Neural progenitor cell (in vitro differentiated cells): ENCODE data around the gene PTPRK. TPM values are rescaled to one million over a fixed set of nuclear protein-coding genes. Genes with fewer than 3 reads are reported as not detected.

Source experiments
- DNase-seq: peaks from one replicate; pipeline ENCODE4 v3.0.0-alpha.2; 2016; ENCODE audit warnings: low spot score
- H2AFZ ChIP-seq: fragments of 200-600 bp; sonication (generic); replicated peaks from 2 replicates; pipeline ENCODE4 v1.6.1; 2016; ENCODE audit warnings: antibody characterized with exemption
- H3F3A ChIP-seq: fragments of 200-600 bp; sonication (generic); 2 replicates; pipeline ENCODE4 v1.6.1; 2016; ENCODE audit warnings: antibody characterized with exemption, low read depth
- H3K27ac ChIP-seq: fragments of 200-600 bp; sonication (generic); 2 replicates; pipeline ENCODE4 v1.5.1; 2016; ENCODE audit warnings: mild to moderate bottlenecking
- H3K27me3 ChIP-seq: fragments of 200-600 bp; sonication (generic); 2 replicates; pipeline ENCODE4 v1.6.1; 2016; ENCODE audit warnings: mild to moderate bottlenecking, moderate library complexity
- H3K36me3 ChIP-seq: fragments of 200-600 bp; sonication (generic); 2 replicates; pipeline ENCODE4 v1.5.1; 2016
- H3K4me1 ChIP-seq: fragments of 200-600 bp; sonication (generic); 2 replicates; pipeline ENCODE4 v1.6.1; 2016; ENCODE audit warnings: mixed run types
- H3K4me2 ChIP-seq: fragments of 200-600 bp; sonication (generic); 2 replicates; pipeline ENCODE4 v1.6.1; 2016
- H3K4me3 ChIP-seq: fragments of 200-600 bp; sonication (generic); 2 replicates; pipeline ENCODE4 v1.5.1; 2016
- H3K79me2 ChIP-seq: fragments of 200-600 bp; sonication (generic); 2 replicates; pipeline ENCODE4 v1.6.1; 2016; ENCODE audit warnings: low read depth
- H3K9ac ChIP-seq: fragments of 200-600 bp; sonication (generic); 2 replicates; pipeline ENCODE4 v1.6.1; 2016
- H3K9me3 ChIP-seq: fragments of 200-600 bp; sonication (generic); 2 replicates; pipeline ENCODE4 v1.5.1; 2016; ENCODE audit warnings: low read depth
- H4K20me1 ChIP-seq: fragments of 200-600 bp; sonication (generic); 2 replicates; pipeline ENCODE4 v1.6.1; 2016; ENCODE audit warnings: low read depth
- H3K27ac Mint-ChIP-seq: 3 replicates; pipeline ENCODE4 v1.8.0; 2021; ENCODE audit warnings: mixed read lengths
- H3K27me3 Mint-ChIP-seq: 2 replicates; pipeline ENCODE4 v1.8.0; 2022; ENCODE audit warnings: low read depth, mild to moderate bottlenecking, inconsistent platforms, moderate library complexity, mixed read lengths; ENCODE audit not compliant: insufficient read depth
- H3K36me3 Mint-ChIP-seq: 3 replicates; pipeline ENCODE4 v1.8.0; 2021; ENCODE audit warnings: mixed read lengths
- H3K4me1 Mint-ChIP-seq: 3 replicates; pipeline ENCODE4 v1.8.0; 2021; ENCODE audit warnings: mixed read lengths
- H3K4me3 Mint-ChIP-seq: 3 replicates; pipeline ENCODE4 v1.8.0; 2021; ENCODE audit warnings: mild to moderate bottlenecking, moderate library complexity, mixed read lengths
- H3K9me3 Mint-ChIP-seq: 3 replicates; pipeline ENCODE4 v1.8.0; 2020; ENCODE audit warnings: mixed read lengths
- CTCF ChIP-seq: fragments of 200-600 bp; sonication (generic); IDR thresholded peaks from 2 replicates; pipeline ENCODE4 v1.5.1; 2017; ENCODE audit warnings: antibody characterized with exemption, mild to moderate bottlenecking
- EZH2 ChIP-seq: fragments of 200-600 bp; sonication (generic); IDR thresholded peaks from 2 replicates; pipeline ENCODE4 v1.6.1; 2017; ENCODE audit warnings: antibody characterized with exemption, mild to moderate bottlenecking, moderate library complexity
- EZH2phosphoT487 ChIP-seq: fragments of 200-600 bp; sonication (generic); IDR thresholded peaks from 2 replicates; pipeline ENCODE4 v1.6.1; 2017; ENCODE audit warnings: antibody characterized with exemption
- total RNA-seq: library from RNA; depleted of rRNA; stranded (reverse); fragments of >200 nt; gene quantifications from 2 replicates; pipeline ENCODE4 v1.2.3, GENCODE V29; 2015; ENCODE audit warnings: low replicate concordance

PTPRK gene
- total RNA-seq, 1 donor from 2014 or later, result 35.0 TPM

GRCh38 chr6:128007658-128008057, 512.7 kb downstream of the PTPRK start:
- TF ChIP-seq EZH2, result no peak
- Histone ChIP-seq H3K27me3 (no peaks in the 10 kb centered on the region), H3F3A (no peaks in the 10 kb centered on the region), H3K4me3 (no peak overlapping the region), H2AFZ (no peak overlapping the region), H3K4me2 (no peak overlapping the region), H3K9me3 (no peaks in the 10 kb centered on the region), H3K4me1 (no peaks in the 10 kb centered on the region), H4K20me1 (no peaks in the 10 kb centered on the region), H3K27ac (no peak overlapping the region), H3K79me2 (no peaks in the 10 kb centered on the region), H3K9ac (no peak overlapping the region), H3K36me3 (no peaks in the 10 kb centered on the region)
- Mint-ChIP-seq H3K27ac (no peak overlapping the region), H3K36me3 (no peaks in the 10 kb centered on the region), H3K4me3 (no peak overlapping the region), H3K27me3 (no peaks in the 10 kb centered on the region), H3K9me3 (no peaks in the 10 kb centered on the region), H3K4me1 (no peaks in the 10 kb centered on the region)
- no peak for DNase-seq

GRCh38 chr6:128005009-128005408, 515.4 kb downstream of the PTPRK start:
- H3K27me3 Mint-ChIP-seq, result no peaks in the 10 kb centered on the region
- no peaks in the 10 kb centered on the region for H3K36me3 ChIP-seq
- H4K20me1 ChIP-seq, result no peaks in the 10 kb centered on the region
- H3K36me3 Mint-ChIP-seq, result no peaks in the 10 kb centered on the region
- H3K4me3 ChIP-seq, result no peak overlapping the region
- no peak for DNase-seq
- no peak overlapping the region for H3K4me3 Mint-ChIP-seq
- no peaks in the 10 kb centered on the region for H3K4me1 Mint-ChIP-seq
- H3F3A ChIP-seq, result no peaks in the 10 kb centered on the region
- H3K9me3 ChIP-seq, result no peaks in the 10 kb centered on the region
- H3K27ac ChIP-seq, result no peak overlapping the region
- no peaks in the 10 kb centered on the region for H3K27me3 ChIP-seq
- no peaks in the 10 kb centered on the region for H3K79me2 ChIP-seq
- H3K4me1 ChIP-seq, result no peaks in the 10 kb centered on the region
- no peak overlapping the region for H3K27ac Mint-ChIP-seq
- H2AFZ ChIP-seq, result no peak overlapping the region
- H3K4me2 ChIP-seq, result no peak overlapping the region
- TF ChIP-seq EZH2phosphoT487, result no peak
- no peak for TF ChIP-seq EZH2
- no peak for TF ChIP-seq CTCF
- H3K9me3 Mint-ChIP-seq, result no peaks in the 10 kb centered on the region
- H3K9ac ChIP-seq, result no peak overlapping the region

GRCh38 chr6:128000363-128000762, 520.0 kb downstream of the PTPRK start:
- no peak overlapping the region for H3K9ac ChIP-seq
- no peaks in the 10 kb centered on the region for H3F3A ChIP-seq
- Mint-ChIP-seq H3K4me1 (no peaks in the 10 kb centered on the region), H3K36me3 (peaks cover 3% of the 10 kb centered on the region), H3K27me3 (no peaks in the 10 kb centered on the region), H3K9me3 (no peaks in the 10 kb centered on the region), H3K4me3 (no peak overlapping the region), H3K27ac (no peak overlapping the region)
- DNase-seq, result no peak
- no peaks in the 10 kb centered on the region for H3K9me3 ChIP-seq
- no peaks in the 10 kb centered on the region for H4K20me1 ChIP-seq
- no peaks in the 10 kb centered on the region for H3K4me1 ChIP-seq
- H3K36me3 ChIP-seq, result no peaks in the 10 kb centered on the region
- no peaks in the 10 kb centered on the region for H3K79me2 ChIP-seq
- no peak overlapping the region for H3K4me2 ChIP-seq
- no peak for TF ChIP-seq CTCF
- TF ChIP-seq EZH2phosphoT487, result no peak
- TF ChIP-seq EZH2, result no peak
- H2AFZ ChIP-seq, result no peak overlapping the region
- H3K27me3 ChIP-seq, result no peaks in the 10 kb centered on the region
- H3K4me3 ChIP-seq, result no peak overlapping the region
- no peak overlapping the region for H3K27ac ChIP-seq

- Histone ChIP-seq H3K4me1 (no peaks in the 10 kb centered on the region), H4K20me1 (no peaks in the 10 kb centered on the region), H3F3A (no peaks in the 10 kb centered on the region), H3K36me3 (no peaks in the 10 kb centered on the region), H3K4me3 (no peak overlapping the region), H3K79me2 (no peaks in the 10 kb centered on the region), H3K9ac (no peak overlapping the region), H3K27ac (no peak overlapping the region), H3K4me2 (no peak overlapping the region), H3K27me3 (no peaks in the 10 kb centered on the region), H3K9me3 (no peaks in the 10 kb centered on the region), H2AFZ (no peak overlapping the region)
- no peak overlapping the region for H3K4me3 Mint-ChIP-seq
- H3K4me1 Mint-ChIP-seq, result no peaks in the 10 kb centered on the region
- no peaks in the 10 kb centered on the region for H3K27me3 Mint-ChIP-seq
- DNase-seq, result no peak
- no peak overlapping the region for H3K27ac Mint-ChIP-seq
- H3K36me3 Mint-ChIP-seq, result peaks cover 3% of the 10 kb centered on the region
- H3K9me3 Mint-ChIP-seq, result no peaks in the 10 kb centered on the region
- TF ChIP-seq EZH2, result no peak
Measured at GRCh38 chr6:127998985-127999384, 521.4 kb downstream of the PTPRK start.
